T-helper 2 cell (primary cell): Measurements from ENCODE around the gene CYP21A2.
"Not testable (repeated sequence)": the region's sequence is repeated elsewhere in the genome, so short reads cannot be mapped to it uniquely, and the experiment has no call there.

ENCODE experiments used
- DNase-seq, 5 experiments: peaks; one replicate each; pipeline versions ENCODE4 v3.0.0 to v3.0.0-alpha.2; 2012 to 2022

CYP21A2 gene

DNA sequence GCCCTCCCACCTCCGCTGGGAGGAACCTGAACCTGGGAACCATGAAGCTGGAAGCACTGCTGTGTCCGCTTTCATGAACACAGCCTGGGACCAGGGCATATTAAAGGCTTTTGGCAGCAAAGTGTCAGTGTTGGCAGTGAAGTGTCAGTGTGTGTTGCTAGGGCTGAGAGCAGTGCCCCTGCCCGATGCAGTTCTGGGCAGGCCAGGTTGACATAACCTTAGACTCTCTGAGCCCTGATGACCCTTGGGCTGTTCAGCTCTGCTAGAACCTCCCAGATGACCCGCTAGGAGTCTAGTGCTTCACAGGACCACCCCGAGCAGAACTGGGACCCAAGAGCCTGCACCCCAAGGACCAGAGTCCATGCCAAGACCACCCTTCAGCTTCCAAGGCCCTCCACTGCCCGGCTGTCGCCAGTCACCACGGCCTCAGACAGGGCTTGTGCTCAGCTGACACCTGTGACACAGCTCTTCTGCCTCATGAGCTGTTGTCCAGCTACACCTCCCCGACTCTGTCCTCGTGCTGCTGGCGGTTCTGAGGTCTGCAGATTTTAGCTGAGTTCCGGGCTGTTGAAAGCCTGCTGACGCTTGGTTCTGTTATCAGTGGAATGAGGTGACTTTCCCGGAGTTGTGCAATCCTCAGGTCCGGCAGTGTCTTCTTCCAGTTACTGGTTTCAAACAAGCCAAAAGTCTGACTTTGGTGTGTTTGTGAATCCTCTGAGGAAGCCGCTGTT, 2.8 kb upstream of the CYP21A2 start:
- DNase-seq, result not testable (repeated sequence)

DNA sequence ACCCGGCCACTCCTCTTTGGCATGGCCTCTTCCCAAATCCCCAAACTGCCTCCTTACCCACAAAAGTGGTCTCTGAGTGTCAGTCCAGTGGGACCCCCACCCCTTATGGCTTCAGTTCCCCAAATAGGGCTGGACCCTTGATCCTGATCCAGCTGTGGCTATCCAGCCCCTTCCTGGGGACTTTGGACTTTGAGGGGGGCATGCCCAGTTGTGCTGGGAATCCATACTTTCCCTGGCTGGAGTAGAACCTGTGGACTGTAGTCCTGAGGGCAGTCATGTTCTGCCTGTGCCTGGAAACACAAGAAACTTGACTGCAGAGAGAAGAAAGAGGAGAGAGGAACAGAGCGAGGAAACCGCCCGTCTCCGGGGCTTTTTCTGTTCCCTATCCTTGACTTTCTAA, 1.1 kb upstream of the CYP21A2 start:
- DNase-seq, result not testable (repeated sequence)

DNA sequence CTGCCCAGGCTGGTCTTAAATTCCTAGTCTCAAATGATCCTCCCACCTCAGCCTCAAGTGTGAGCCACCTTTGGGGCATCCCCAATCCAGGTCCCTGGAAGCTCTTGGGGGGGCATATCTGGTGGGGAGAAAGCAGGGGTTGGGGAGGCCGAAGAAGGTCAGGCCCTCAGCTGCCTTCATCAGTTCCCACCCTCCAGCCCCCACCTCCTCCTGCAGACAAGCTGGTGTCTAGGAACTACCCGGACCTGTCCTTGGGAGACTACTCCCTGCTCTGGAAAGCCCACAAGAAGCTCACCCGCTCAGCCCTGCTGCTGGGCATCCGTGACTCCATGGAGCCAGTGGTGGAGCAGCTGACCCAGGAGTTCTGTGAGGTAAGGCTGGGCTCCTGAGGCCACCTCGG, 663 bp downstream of the CYP21A2 start:
- DNase-seq, result not testable (repeated sequence)

DNA sequence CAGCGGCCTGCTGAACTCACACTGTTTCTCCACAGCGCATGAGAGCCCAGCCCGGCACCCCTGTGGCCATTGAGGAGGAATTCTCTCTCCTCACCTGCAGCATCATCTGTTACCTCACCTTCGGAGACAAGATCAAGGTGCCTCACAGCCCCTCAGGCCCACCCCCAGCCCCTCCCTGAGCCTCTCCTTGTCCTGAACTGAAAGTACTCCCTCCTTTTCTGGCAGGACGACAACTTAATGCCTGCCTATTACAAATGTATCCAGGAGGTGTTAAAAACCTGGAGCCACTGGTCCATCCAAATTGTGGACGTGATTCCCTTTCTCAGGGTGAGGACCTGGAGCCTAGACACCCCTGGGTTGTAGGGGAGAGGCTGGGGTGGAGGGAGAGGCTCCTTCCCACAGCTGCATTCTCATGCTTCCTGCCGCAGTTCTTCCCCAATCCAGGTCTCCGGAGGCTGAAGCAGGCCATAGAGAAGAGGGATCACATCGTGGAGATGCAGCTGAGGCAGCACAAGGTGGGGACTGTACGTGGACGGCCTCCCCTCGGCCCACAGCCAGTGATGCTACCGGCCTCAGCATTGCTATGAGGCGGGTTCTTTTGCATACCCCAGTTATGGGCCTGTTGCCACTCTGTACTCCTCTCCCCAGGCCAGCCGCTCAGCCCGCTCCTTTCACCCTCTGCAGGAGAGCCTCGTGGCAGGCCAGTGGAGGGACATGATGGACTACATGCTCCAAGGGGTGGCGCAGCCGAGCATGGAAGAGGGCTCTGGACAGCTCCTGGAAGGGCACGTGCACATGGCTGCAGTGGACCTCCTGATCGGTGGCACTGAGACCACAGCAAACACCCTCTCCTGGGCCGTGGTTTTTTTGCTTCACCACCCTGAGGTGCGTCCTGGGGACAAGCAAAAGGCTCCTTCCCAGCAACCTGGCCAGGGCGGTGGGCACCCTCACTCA, 1.4 kb downstream of the CYP21A2 start:
- not testable (repeated sequence) for DNase-seq

DNA sequence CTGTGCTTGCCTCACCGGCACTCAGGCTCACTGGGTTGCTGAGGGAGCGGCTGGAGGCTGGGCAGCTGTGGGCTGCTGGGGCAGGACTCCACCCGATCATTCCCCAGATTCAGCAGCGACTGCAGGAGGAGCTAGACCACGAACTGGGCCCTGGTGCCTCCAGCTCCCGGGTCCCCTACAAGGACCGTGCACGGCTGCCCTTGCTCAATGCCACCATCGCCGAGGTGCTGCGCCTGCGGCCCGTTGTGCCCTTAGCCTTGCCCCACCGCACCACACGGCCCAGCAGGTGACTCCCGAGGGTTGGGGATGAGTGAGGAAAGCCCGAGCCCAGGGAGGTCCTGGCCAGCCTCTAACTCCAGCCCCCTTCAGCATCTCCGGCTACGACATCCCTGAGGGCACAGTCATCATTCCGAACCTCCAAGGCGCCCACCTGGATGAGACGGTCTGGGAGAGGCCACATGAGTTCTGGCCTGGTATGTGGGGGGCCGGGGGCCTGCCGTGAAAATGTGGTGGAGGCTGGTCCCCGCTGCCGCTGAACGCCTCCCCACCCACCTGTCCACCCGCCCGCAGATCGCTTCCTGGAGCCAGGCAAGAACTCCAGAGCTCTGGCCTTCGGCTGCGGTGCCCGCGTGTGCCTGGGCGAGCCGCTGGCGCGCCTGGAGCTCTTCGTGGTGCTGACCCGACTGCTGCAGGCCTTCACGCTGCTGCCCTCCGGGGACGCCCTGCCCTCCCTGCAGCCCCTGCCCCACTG, 2.3 kb downstream of the CYP21A2 start:
- DNase-seq, result not testable (repeated sequence)

DNA sequence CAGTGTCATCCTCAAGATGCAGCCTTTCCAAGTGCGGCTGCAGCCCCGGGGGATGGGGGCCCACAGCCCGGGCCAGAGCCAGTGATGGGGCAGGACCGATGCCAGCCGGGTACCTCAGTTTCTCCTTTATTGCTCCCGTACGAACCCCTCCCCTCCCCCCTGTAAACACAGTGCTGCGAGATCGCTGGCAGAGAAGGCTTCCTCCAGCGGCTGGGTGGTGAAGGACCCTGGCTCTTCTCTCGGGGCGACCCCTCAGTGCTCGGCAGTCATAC, 2.8 kb downstream of the CYP21A2 start:
- not testable (repeated sequence) for DNase-seq

DNA sequence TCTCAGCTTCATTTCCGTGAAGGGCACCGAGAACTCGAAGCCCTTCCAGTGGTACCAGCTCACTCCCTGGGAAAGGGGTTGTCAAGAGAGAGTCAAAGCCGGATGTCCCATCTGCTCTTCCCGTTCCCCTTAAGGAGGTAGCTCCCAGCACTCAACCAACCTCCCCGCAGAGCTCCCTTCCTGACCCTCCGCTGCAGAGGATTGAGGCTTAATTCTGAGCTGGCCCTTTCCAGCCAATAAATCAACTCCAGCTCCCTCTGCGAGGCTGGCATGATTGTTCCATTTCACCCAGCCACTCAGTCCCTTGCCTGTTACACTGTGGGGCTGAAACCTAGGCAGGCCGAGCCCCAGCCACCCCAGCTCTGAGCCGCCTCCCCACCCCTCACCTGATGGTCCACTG, 3.2 kb downstream of the CYP21A2 start:
- DNase-seq, result not testable (repeated sequence)

DNA sequence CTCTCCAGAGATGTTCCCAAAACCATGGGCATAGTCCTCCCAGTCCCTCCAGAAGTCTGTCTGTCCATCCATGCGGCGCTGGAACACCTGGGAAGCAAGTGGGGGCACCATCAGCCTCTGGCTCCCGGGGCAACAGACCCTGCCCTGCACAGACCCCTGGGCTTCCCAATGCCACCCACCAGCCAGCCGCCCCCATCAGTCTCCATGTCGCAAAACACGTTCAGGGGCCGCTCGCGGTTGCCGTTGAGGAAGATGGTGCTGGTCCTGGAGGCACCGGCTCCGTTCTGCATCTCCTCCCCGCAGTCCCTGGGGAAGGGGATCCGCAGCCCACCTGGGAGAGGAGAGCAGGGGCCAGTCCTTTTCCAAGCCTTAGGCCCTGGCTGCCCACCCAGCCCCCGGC, 4.1 kb downstream of the CYP21A2 start:
- not testable (repeated sequence) for DNase-seq

DNA sequence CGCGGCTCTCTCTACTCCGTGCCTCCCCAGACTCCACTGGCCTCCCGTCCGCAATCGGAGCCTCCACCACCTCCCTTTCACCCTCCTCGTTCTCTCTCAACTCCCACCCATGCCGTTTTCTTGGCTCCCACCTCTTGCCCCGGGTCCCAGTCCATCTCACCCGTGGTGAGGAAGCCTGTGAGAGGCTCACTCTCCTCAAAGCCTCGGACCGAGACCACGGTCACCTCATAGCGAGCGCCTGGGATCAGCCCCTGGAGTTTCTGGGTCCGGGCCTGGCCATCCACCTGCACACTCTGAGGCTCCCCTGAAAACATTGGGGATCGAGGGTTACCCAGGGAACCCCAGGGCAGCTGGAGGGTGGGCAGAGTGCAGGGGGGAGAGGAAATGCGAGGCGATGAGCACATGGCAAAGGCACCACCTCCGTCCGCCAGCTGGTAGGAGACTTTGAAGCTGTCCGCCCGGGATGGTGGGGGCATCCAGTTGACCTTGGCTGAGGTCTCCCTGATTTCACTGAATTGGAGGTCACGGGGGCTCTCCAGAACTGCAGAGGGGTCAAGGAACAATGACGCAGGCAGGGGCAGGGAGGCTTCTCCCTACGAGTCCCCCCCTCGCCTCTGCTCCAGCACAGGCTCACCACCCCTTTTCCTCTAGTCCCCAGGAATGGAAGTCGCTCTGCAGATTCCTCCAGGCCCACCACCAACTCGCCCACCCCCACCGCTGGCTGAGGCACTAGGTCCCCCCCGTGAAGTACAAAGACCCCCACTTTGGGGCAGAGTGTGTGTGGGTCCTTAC, 5.6 kb downstream of the CYP21A2 start:
- DNase-seq, result not testable (repeated sequence)

DNA sequence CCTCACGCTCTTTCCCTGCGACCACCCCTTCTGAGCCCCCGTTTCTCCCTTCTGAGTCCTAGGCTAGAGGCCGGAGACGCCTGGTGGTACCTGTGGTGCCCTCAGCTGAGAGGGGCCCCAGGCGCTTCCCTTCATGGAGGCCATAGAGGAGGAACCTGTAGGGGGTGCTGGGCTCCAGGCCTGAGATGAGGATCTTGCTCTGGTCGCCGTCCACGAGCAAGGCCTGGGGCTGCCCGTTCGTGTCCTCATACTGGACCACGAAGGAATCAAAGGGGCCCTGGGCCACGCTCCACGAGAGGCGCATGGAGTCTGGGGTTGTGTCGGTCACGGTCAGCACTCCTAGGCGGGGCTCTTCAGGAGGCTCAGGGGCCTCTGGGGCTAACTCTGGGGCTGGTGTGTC, 6.7 kb downstream of the CYP21A2 start:
- not testable (repeated sequence) for DNase-seq

DNA sequence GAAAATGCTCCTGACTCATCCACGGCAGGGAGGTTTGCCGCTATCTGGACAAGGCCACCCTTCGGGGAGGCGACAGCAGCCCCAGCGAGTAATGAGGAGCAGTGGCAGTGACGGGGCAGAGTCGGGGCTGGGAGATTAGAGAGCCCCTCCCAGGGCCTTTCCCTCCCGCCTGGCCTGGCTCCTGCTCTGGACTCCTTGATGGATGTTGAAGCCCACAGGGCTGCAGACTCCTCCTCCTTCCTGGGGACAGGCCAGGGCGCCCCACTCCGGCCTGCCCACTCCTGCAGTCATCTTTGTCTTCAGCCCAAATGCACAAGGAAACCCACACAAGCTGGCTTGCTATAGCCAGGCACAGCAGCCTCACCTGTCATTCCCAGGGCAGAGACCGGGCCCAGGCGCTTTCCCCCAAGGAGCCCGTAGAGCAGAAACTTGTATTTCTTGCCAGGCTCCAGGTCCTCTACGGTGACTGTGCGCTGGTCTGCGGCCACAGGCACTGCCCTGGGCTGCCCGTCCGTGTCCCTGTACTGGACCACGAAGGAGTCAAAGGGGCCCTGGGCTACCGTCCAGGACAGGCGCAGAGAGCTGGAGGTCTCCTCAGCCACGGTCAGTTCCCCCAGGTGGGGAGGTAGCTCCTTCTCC, 7.7 kb downstream of the CYP21A2 start:
- no peak for DNase-seq

DNA sequence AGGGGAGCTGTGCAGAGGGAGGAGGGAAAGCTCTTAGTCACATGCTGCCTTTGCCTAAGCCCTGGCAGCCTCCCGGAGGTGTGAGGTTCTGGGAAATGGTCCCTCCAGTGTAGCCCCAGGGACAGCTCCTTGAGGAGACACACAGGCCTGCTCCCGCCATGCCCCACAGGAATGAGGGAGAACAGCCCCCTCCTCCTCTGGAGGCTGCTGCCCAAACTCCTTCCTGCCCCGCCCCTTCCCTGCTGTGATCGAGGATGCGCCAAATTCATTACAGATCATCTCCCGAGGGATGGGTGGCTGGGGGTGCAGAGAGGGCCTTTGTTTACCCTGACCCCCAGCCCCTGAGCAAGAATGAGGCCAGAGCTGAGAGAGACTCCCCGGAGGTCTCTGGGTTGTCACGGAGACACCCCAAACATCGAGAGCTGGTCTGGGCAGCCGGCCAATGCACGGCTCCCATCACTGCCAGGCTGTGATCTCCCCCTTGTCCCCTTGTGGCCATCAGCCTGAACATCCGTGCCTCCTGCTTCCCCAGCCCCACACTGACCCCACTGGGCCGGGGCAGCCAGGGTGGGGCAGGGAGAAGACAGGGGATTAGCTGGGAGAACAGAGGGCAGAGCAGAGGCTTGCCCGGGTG, 8.4 kb downstream of the CYP21A2 start:
- no peak for DNase-seq

DNA sequence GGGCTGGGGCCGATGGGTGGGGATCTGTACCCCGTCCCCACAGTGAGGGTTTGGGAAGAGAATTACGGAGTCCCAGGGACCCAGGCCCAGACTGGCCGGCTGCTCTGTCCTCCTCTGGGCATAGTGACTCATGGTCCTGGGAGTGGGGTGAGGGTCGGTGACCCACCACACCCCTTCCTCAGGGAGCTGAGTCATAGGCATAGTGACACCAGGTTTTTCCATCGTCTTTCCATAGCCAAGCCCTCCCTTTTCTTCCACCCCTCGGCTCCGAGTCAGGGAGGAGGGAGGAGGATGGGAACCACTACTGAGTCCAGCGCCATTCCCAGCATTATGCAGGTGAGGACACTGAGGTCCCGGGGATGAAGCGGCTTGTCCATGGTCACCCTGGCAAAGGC, 8.9 kb downstream of the CYP21A2 start:
- DNase-seq, result no peak

DNA sequence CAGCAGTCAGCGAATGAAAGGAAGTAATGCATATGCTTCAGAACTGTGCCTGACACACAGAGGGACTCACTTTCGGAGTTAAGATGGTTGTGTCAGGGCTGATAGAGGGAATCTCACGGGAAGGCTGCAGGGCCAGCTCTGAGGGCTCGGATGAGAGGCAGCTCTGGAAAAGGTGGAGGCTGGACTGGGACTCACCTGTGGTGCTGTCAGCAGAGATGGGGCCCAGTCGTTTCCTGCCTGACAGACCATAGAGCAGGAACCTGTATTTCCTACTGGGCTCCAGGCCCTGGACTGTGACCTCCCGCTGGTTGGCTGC, 9.3 kb downstream of the CYP21A2 start:
- no peak for DNase-seq

DNA sequence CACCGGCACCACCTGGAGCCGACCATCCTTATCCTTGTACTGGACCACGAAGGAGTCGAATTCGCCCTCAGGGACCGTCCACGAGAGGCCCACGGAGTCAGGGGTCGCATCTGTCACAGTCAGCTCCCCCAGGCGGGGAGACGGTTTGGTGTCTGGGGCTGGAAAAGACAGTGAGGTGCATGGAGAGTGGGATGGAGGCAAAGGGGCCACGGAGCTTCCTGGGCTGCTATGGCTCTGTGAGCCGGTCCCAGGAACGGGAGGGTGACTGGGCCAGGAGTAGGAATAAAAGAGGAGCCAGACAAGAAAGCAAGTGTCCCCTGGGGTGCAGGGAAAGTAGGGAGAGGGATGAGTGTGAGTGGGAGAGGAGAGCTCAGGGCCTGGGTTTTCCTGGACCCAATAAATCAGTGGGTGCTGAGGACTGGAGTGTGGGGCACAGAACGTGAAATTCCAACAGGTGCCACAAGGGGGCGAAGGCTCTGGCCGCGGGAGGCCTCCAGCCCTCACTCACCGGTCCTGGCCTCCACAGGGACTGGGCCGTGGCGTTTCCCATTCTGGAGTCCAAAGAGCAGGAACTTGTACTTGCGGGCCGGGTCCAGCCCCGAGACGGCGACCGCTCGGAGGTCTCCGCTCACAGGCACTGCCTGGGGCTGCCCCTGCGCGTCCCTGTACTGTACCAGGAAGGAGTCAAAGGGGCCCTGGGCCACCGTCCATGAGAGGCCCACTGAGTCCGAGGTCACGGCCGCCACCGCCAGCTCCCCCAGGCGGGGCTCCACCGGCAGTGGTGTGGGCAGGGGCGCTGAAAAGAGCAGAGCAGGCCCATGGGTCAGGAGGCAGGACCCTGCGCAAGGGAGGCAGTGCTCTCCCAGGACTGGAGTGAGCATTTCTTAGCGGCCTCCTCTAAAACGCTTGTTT, 9.9 kb downstream of the CYP21A2 start:
- peak; percentile 26 to 62 (median 47) for DNase-seq

DNA sequence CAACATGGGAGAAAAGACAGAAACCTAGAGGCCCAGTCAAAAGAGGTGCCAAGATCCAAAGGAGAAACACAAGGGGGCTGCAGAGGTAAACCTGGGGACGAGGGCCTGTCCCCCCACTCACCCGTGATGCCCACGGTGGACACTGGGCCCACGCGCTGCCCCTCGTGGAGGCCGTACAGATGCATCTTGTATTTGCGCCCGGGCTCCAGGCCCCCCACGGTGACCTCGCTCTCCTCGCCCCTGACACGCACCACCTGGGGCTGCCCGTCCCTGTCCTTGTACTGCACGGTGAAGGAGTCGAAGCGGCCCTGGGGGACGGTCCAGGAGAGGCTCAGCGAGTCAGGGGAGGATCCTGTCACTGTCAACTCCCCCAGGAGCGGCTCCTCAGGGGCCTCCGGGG, 10.9 kb downstream of the CYP21A2 start:
- not testable (repeated sequence) for DNase-seq

DNA sequence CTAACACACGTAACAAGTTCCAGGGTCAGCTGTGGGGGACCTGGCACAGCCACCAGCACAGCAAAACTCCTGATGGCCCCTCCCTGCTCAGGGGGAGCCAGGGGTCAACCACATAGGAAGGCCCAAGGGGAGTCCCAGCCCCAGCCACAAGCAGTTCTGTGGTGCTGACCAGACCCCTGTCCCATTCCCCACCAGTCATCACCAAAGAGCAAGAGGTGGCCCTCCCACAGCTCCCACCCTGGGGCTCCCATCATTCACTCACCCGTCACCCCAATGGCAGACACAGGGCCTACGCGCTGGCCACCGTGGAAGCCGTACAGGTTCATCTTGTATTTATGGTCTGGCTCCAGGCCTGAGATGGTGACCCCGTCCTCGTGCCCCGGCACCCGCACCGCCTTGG, 11.5 kb downstream of the CYP21A2 start:
- not testable (repeated sequence) for DNase-seq

DNA sequence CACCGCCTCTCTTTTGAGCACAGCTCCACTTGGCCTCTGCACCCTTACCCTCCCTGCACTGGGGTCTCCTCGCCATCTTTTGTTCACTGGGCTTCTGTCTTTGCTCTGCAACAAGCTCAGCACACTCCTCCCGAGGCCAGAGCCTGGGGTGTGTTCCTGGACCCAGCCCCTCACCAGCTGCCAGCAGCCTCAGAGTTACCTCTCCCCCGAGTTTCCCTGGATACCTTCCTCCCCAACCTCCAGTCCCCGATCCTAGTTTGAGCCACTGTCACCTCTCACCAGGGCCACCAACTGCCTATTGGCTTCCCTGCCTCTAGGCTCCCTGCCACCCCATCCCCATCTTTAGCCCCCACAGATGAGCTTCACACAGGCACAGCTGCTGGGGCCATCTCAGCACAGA, 12.3 kb downstream of the CYP21A2 start:
- no peak for DNase-seq

DNA sequence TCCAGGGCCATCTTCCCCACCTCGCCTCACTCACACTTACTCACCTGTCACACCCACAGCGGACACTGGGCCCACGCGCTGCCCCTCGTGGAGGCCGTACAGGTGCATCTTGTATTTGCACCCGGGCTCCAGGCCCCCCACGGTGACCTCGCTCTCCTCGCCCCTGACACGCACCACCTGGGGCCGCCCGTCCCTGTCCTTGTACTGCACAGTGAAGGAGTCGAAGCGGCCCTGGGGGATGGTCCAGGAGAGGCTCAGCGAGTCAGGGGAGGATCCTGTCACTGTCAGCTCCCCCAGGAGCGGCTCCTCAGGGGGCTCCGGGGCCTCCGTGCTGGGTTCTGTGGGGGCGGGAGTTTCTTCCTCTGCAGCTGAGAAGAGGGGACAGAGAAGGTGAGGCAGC, 14.4 kb downstream of the CYP21A2 start:
- DNase-seq, result not testable (repeated sequence)

DNA sequence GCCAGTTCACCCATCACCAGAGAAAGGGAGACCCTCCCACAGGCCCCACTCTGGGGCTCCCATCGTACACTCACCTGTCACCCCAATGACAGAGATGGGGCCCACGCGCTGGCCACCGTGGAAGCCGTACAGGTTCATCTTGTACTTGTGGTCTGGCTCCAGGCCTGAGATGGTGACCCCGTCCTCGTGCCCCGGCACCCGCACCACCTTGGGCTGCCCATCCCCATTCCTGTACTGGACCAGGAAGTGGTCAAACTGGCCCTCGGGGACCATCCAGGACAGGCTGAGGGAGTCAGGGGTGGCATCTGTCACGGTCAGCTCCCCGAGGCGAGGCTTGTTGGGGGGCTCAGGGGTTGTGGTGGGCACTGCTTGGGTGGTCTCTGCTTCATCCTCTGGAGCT, 15.1 kb downstream of the CYP21A2 start:
- DNase-seq, result not testable (repeated sequence)

DNA sequence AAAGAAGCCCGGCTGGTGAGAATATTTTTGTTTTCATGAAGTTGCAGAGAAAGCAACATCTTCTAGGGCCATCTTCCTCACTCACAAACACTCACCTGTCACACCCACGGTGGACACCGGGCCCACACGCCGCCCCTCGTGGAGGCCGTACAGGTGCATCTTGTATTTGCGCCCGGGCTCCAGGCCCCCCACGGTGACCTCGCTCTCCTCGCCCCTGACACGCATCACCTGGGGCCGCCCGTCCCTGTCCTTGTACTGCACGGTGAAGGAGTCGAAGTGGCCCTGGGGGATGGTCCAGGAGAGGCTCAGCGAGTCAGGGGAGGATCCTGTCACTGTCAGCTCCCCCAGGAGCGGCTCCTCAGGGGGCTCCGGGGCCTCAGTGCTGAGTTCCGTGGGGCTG, 17.5 kb downstream of the CYP21A2 start:
- DNase-seq, result not testable (repeated sequence)
